Thoracic aorta (tissue), 2 donors: Measurements from ENCODE around the gene RPL37A. TPM values are rescaled to one million over a fixed set of nuclear protein-coding genes. Genes with fewer than 3 reads are reported as not detected.

Experiments
- ATAC-seq: fragments of 150-250 bp; one replicate; pipeline ENCODE4 v1.8.0; 2017; ENCODE audit warnings: low read depth; ENCODE audit not compliant: insufficient number of reproducible peaks, low FRiP score
- DNase-seq: peaks from one replicate; pipeline ENCODE4 v3.0.0-alpha.2; 2020; ENCODE audit warnings: low spot score
- H3K27ac ChIP-seq, 2 donors: fragments of 200-600 bp; sonication (generic); 1 replicate in 1 of 2; 2 replicates in 1 of 2; pipeline ENCODE4 v1.5.1; 2016; ENCODE audit warnings: mild to moderate bottlenecking in 2 of 2, moderate library complexity in 2 of 2
- H3K27me3 ChIP-seq: fragments of 200-600 bp; sonication (generic); replicated peaks from 2 replicates; pipeline ENCODE4 v1.6.0; 2016; ENCODE audit warnings: mild to moderate bottlenecking; ENCODE audit not compliant: insufficient read depth
- H3K36me3 ChIP-seq: fragments of 200-600 bp; sonication (generic); one replicate; pipeline ENCODE4 v1.5.1; 2016
- H3K4me1 ChIP-seq, 2 donors: fragments of 200-600 bp; sonication (generic); 1 replicate in 1 of 2; 2 replicates in 1 of 2; pipeline versions ENCODE4 v1.5.1 to v1.6.0; 2016; ENCODE audit warnings: low read depth in 2 of 2, mild to moderate bottlenecking in 1 of 2; ENCODE audit not compliant: control insufficient read depth in 1 of 2
- H3K4me3 ChIP-seq: fragments of 200-600 bp; sonication (generic); 2 replicates; pipeline ENCODE4 v1.5.1; 2016; ENCODE audit warnings: mild to moderate bottlenecking
- H3K9me3 ChIP-seq: fragments of 200-600 bp; sonication (generic); 2 replicates; pipeline ENCODE4 v1.5.1; 2016
- CTCF ChIP-seq: fragments of 200-600 bp; sonication (generic); IDR thresholded peaks from one replicate; pipeline ENCODE4 v1.5.1; 2019; ENCODE audit warnings: antibody characterized with exemption
- total RNA-seq, 2 donors: library from RNA; depleted of rRNA; stranded (reverse); fragments of >200 nt; gene quantifications; one replicate each; pipeline versions ENCODE4 v1.1.0 to v1.2.3, GENCODE V29; 2016

The RPL37A gene
- total RNA-seq, 2 donors from 2014 or later, result 422 to 464 TPM

DNA sequence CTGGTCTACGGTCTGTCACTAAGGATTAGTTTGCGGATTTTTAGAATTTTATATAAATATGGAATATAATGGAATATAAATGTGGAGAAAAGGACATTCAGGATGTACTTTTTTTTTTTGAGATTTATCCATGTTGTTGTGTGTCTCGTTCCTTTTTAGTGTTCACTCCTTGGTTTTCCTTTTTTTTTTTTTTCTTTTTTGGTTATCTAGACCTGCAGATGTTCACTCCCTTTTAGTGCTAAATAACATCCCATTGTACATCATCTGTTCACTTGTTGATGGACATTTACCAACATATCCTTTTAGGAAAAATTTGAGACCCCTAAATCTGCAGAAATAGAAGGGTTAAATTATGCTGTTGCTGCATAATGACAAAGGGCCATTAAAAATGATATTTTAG is 25.5 kb upstream of the RPL37A start:
- DNase-seq (no peak), ATAC-seq (no peak)
- Histone ChIP-seq H3K9me3 (no peaks in the 10 kb centered on the region), H3K4me3 (no peak overlapping the region), H3K27me3 (no peaks in the 10 kb centered on the region), H3K27ac (no peak overlapping the region), H3K36me3 (peaks cover 8% of the 10 kb centered on the region), H3K4me1 (no peaks in the 10 kb centered on the region)
- TF ChIP-seq CTCF, result no peak

DNA sequence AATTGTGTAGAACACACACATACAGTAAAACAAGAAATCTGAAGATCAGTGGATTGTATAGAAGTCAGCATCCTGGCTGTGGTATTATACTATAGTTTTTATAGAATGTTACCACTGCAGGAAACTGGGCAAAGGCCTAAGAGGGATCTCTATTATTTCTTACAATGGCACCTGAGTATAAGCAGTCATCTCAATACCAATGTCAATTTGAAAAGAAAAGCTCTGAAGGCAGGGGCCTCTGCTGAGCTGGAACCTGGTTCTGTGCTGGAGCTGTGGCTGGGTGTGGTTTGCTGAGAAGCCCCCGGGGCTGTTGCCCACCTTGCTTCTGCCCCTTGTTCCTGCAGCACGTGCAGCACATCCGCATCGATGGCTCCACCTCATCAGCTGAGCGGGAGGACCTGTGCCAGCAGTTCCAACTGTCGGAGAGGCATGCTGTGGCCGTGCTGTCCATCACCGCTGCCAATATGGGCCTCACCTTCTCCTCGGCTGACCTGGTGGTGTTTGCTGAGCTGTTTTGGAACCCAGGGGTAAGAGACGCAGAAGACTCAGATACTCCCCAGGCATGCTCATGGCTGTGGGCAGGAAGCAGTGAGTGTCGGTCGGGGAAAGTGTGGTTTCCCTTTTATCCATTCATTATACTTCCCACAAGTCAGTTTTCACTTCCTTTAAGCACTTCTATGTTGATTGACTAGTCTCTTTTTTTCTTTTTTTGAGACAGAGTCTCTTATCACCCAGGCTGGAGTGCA is 23.5 kb upstream of the RPL37A start:
- no peaks in the 10 kb centered on the region for H3K9me3 ChIP-seq
- no peaks in the 10 kb centered on the region for H3K4me1 ChIP-seq
- no peaks in the 10 kb centered on the region for H3K27me3 ChIP-seq
- ATAC-seq (no peak), DNase-seq (no peak)
- H3K4me3 ChIP-seq, result peak overlapping the region; percentile 14
- H3K27ac ChIP-seq, result no peak overlapping the region
- TF ChIP-seq CTCF, result no peak
- H3K36me3 ChIP-seq, result peaks cover 16% of the 10 kb centered on the region

DNA sequence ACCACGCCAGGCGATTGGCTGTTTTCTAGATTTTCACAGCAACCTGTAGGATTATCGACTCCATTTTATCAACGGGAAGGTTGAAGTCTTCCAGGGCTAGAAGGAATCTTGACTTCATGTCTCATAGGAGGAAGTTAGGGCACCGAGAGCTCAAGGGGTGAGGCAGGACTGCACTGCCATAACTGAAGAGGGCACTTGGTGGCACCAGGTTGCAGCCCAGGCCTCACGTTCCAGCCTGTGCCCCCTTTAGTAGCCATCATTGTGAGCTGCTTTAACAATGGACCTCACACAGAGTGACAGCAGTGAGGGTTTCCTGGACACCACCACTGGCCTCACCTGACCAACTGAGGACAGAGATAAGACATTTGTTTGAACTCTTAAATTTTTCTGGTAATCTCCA is 22.9 kb upstream of the RPL37A start:
- ATAC-seq (no peak), DNase-seq (no peak)
- Histone ChIP-seq H3K9me3 (no peaks in the 10 kb centered on the region), H3K27me3 (no peaks in the 10 kb centered on the region), H3K27ac (no peak overlapping the region), H3K4me1 (no peaks in the 10 kb centered on the region), H3K4me3 (no peak overlapping the region), H3K36me3 (peaks cover 22% of the 10 kb centered on the region)
- no peak for TF ChIP-seq CTCF

DNA sequence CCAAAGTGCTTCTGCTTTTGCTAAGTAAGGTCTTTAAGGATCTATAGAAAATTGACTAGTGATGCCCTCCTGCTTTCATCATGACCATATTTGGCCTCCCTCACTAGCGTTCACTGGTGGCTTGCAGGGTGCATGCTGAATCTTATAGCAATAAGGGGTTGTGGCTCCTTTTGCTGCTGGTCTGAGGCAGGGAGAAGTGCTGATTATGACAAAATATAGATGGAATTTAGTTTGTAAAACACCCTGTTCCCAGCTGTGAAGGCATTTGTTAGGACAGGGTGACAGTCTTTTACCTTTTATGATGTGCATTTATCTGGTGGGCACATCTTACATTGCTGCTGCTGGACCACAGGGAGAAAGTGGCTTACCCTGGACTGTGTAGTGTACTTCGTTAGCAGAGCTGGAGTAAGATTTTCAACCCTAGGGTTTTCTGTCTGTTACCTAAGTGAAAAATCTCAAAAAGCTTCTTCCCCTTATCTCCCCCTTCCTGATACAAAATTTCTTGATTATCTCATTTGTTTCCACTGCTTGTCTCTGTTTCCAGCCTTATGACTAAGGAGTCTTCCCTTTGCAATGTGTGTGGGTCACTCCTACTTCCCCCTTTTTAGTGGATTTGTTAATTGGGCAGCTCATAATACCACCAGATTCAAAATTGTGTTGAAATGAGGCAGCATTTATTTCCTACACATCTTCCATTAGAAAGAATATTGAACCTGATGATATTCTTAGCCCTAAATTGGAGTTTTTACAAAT is 21.2 kb upstream of the RPL37A start:
- no peak for DNase-seq
- H3K36me3 ChIP-seq, result peaks cover 22% of the 10 kb centered on the region
- no peak for ATAC-seq

More for the DNA sequence above, 21.2 kb upstream of the RPL37A start:
- H3K27ac ChIP-seq, result no peak overlapping the region
- no peaks in the 10 kb centered on the region for H3K9me3 ChIP-seq
- TF ChIP-seq CTCF, result no peak
- no peaks in the 10 kb centered on the region for H3K4me1 ChIP-seq
- no peak overlapping the region for H3K4me3 ChIP-seq
- H3K27me3 ChIP-seq, result no peaks in the 10 kb centered on the region
